GM12865 (cell line): Measurements from ENCODE around the gene PRKRA.
"Not testable (repeated sequence)": the region's sequence is repeated elsewhere in the genome, so short reads cannot be mapped to it uniquely, and the experiment has no call there.

Source experiments
- DNase-seq: peaks from one replicate; pipeline ENCODE4 v3.0.0; 2010; ENCODE audit warnings: low read depth
- H3K4me3 ChIP-seq: 2 replicates; pipeline ENCODE4 v1.5.1; 2011; ENCODE audit warnings: mild to moderate bottlenecking, low read depth, low read length, control low read depth
- TF ChIP-seq, protein P1 (sequence below): IDR thresholded peaks from 2 replicates; pipeline ENCODE4 v1.5.1; 2011; ENCODE audit warnings: low read length, control low read depth, low read depth, inconsistent platforms; ENCODE audit not compliant: insufficient read depth; ENCODE audit errors: missing control alignments

The PRKRA gene

DNA sequence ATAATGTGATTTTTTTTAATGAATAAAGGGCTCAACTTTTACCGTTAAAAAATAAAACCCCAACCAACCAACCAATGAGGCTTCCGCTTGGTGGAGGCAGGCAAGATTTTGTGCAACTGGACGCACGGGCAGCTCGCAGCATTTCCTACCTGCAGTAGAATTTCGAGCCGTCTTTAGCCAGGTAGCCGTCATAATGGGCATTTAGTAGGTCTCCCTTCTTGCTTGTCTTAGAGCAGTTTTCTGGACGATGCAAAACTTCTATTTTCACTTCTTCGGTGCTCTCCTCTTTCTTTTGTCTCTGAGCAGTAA is 27.1 kb upstream of the PRKRA start:
- peak overlapping the region; percentile 88 for H3K4me3 ChIP-seq
- TF ChIP-seq, protein P1, sequence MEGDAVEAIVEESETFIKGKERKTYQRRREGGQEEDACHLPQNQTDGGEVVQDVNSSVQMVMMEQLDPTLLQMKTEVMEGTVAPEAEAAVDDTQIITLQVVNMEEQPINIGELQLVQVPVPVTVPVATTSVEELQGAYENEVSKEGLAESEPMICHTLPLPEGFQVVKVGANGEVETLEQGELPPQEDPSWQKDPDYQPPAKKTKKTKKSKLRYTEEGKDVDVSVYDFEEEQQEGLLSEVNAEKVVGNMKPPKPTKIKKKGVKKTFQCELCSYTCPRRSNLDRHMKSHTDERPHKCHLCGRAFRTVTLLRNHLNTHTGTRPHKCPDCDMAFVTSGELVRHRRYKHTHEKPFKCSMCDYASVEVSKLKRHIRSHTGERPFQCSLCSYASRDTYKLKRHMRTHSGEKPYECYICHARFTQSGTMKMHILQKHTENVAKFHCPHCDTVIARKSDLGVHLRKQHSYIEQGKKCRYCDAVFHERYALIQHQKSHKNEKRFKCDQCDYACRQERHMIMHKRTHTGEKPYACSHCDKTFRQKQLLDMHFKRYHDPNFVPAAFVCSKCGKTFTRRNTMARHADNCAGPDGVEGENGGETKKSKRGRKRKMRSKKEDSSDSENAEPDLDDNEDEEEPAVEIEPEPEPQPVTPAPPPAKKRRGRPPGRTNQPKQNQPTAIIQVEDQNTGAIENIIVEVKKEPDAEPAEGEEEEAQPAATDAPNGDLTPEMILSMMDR: no peak
- DNase-seq: peak; percentile 41

DNA sequence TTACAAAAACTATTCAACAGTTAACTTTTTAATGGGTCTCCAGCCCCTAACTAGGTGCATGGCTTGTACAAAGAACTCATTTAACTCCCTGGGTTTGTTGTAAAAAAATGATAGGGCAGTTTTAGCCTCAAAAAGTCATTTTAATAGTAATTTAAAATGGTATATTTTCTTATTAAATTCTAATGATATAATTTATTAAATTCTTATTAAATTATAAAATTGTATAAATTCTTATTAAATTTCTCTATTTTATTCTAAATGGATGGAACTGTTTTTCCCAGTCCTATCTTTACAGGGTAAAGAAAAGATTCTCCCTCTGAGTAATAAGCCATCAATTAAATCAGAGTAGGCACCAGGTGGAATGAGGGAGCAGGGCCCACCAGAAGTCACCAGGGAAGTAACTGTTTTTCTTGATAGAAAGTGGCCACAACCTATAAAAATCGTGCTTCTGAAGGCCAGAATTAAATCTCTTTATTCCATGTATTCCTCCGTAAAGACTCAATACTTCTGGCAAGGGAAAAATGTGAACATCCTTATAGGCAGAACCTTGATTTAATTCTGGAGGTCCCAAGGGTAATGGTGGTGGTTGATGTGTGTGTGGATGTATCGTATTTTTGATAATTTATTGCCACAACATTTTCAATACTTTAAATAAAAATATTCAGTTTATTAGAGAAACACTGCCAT is 26.6 kb upstream of the PRKRA start:
- peak overlapping the region; percentile 88 for H3K4me3 ChIP-seq
- no peak for DNase-seq
- TF ChIP-seq, protein P1: no peak

DNA sequence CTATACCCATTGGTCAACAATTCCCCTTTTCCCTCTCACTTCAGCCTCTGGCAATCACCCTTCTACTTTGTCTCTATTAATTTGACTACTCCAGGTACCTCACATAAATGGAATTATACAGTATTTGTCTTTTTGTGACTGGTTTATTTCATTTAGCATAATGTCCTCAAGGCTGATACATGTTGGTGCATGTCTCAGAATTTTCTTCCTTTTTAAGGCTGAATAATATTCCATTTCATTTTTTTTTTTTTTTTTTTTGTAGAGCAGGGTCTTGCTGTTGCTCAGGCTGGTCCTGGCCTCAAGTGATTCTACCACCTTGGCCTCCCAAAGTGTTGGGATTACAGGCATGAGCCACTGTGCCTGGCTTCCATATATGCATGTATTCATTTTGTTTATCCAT is 25.5 kb upstream of the PRKRA start:
- TF ChIP-seq, protein P1: no peak
- DNase-seq: no peak
- H3K4me3 ChIP-seq: no peak overlapping the region

DNA sequence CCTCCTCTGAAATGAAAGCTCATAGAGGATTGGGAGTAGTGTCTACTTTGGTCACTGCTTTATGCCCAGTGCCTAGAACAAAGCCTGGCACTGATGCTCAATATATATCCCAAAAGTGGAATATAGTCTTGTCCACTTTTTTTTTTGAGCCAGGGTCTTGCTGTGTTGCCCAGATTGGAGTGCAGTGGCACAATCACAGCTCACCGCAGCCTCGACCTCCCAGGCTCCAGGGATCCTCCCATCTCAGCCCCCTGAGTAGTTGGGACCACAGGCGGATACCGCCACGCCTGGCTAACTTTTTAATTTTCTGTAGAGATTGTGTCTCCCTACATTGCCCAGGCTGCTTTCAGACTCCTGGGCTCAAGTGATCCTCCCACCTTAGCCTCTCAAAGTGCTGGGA is 23.6 kb upstream of the PRKRA start:
- TF ChIP-seq, protein P1: no peak
- H3K4me3 ChIP-seq: no peak overlapping the region
- DNase-seq: no peak

DNA sequence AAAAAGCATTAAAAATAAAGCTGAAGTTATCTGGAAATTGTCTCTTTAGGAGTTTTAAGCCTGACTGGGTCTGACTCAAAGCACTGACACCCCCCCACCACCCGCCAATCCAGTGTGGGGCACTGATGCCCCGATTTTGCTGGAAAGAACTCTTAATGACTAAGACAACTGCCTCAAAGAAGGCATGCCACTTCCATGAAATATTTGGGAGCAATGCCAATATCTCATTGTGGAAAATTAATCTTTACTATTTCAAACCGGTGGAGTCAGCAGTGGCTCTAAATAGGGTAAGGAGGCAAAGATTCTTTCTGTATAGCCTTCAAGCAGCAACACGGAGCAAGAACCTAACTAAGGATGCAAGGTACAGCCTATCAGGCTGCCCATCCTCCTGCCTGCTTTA is 23.0 kb upstream of the PRKRA start:
- no peak overlapping the region for H3K4me3 ChIP-seq
- TF ChIP-seq, protein P1: no peak
- no peak for DNase-seq

DNA sequence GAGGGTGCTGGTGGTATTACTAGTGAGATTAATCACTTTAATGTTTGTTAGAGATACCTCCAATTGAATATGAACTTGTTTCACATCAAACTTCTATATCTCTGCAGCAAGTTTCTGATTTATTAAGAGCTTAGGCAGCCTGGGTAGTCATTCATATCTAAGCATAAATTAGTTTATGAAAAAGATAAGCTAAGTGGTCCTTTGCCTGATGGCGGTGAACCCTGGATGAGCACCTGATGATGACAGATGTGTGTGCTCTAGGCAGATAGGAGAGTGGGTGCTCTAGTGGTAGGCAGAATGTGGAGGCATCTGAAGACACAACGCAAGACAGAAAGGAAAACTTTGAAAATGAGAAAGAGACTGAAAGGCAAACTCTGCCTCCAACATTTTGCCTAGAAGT is 22.4 kb upstream of the PRKRA start:
- H3K4me3 ChIP-seq: no peak overlapping the region
- TF ChIP-seq, protein P1: no peak
- DNase-seq: no peak

DNA sequence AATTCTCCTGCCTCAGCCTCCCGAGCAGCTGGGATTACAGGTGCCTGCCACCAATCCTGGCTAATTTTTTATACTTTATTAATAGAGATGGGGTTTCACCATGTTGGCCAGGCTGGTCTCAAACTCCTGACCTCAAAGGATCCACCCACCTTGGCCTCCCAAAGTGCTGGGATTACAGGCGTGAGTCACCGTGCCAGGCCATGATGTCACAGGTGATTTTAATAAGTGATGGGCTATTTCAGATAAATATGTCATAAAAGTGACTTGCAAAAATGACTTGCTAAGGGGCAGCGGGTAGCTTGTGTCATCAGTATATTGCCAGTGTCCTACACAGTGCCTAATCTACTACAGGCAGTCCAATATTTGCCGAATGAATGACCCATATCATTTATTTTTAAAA is 20.3 kb upstream of the PRKRA start:
- H3K4me3 ChIP-seq, DNase-seq: not testable (repeated sequence)
